SHP77 (cell line): ENCODE data around the gene SDR9C7.
"Not testable (repeated sequence)": the region's sequence is repeated elsewhere in the genome, so short reads cannot be mapped to it uniquely, and the experiment has no call there.

Experiments
- DNase-seq, 2 experiments: peaks; one replicate each; lab custom pipeline; 2025; lab: John Stamatoyannopoulos, UW

The SDR9C7 gene

DNA sequence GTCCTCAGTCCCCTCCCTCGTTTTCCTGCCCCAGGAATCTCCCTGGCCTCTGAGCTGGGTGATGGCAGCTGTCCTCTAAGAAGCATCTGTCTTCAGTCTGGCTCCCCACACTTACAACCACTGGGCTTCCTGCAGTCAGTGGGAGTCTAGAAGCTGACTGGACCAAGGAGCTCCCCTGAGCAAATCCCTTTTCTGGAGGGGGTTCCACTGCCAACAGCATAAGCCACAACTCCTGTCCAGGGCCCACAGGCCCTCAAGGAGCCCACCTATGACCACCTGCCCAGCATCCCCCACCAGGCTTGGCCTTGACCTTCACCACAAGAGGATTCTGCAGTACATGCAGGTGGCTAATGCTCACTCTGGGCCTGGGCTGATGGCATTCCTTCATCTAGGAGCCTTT, 19.1 kb upstream of the SDR9C7 start:
- DNase-seq: no peak

- DNase-seq: no peak
Measured at GRCh38 chr12:56951582-56952339, 17.6 kb upstream of the SDR9C7 start.

- DNase-seq: no peak
Measured at GRCh38 chr12:56948881-56949280, 14.7 kb upstream of the SDR9C7 start.

DNA sequence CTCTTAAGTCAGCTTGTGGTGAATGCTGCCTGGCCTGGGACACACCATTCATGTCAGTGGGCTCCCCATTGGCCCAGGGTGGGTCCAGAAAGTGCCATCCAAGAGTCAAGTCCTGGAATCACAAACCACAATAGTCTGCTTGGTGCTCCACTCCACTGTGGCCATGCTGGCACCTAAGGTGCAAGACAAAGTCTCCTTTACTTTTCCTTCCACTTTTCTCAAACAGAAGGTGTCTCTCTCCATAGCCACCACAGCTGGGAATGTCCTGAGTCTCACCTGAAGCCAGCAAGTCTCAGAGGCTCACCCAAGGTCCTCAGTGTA, 14.2 kb upstream of the SDR9C7 start:
- no peak for DNase-seq

GRCh38 chr12:56947633-56948456, 13.6 kb upstream of the SDR9C7 start:
- no peak for DNase-seq

DNA sequence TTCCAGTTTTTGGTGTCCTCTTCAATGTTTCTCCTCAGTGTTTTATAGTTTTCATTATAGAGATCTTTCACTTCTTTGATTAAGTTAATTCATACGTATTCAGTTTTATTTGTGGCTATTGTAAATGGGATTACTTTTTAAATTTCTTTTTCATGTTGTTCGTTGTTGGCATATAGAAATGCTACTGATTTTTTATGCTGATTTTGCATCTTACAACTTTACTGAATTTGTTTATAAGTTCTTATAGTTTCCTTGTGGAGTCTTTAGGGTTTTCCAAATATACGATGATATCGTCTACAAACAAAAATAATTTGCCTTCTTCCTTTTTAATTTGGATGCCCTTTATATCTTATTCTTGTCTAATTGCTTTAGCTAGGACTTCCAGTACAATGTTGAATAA, 9.7 kb upstream of the SDR9C7 start:
- DNase-seq: no peak

- DNase-seq: not testable (repeated sequence)
Measured at GRCh38 chr12:56943374-56943773, 9.2 kb upstream of the SDR9C7 start.

DNA sequence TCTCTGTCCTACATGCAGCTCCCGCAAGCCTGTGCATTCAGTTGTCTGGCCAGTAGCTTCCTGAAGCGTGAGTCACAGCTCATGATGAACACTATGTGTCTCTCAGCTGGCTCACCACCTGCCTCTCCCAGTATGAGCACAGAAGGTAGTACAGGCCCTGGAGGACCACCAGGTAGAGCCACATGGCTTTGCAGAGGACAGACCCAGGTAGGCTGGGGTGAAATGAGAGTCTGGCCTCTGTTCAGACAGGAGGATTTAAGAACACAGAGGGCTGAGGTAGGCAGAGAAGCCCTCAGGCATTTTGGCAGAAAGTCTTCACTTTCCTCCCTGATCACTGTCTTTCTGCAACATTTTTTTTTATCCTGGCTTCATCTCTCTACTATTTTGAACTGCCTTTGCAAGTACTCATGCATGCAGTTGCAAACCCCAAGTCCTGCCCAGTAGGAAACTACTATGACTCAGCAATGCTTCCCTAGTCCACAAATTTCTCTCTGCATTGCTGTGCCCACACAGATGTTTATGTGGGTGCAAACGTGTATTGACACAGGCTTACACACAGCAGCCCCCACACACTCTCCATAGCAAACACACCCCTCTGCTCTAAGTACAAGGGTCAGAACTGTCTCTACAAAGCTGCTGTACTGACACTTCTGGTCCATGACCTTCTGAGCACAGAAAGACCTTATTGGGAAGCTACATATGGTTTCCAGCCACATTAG, 7.2 kb upstream of the SDR9C7 start:
- DNase-seq: no peak

DNA sequence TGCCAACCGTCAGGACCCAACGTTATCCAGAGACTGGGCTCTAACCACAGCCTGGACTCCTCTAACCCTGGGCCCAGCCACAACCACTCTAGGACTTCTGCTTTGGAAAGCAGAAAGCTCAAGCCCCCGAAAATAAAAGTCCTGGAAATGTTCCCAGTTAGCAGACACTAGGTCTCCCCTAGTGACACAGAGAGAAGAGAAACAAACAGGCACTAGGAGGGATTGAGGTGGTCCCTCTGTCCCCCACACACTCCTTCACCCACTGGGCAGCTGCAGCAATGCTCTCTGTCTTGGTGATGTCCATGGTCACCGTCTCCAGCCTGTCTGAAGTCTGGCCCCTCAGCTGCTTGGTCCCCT, 6.7 kb upstream of the SDR9C7 start:
- DNase-seq: not testable (repeated sequence)

DNA sequence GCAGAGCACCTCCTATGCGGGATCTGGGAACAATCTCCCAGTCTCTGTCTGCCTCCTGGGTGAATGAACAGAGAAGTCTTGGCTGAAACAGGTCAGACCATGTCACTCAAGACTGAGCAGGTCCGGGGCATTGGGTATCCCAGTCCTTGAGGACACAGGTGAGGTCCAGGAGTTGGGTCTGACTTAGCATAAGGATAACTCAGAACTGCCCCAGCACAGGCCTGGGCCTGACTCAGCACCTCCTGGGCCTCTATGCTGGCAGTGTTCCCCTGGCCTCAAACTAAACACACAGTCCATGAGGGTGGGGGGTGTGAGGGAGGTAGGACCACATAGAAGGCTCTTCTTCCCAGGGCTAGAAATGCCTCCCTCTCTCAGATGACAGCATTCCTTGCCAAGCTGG, 1.5 kb upstream of the SDR9C7 start:
- DNase-seq: no peak

GRCh38 chr12:56935157-56935556, 949 bp upstream of the SDR9C7 start:
- no peak for DNase-seq

GRCh38 chr12:56932867-56933266, 1.3 kb downstream of the SDR9C7 start:
- no peak for DNase-seq

- no peak for DNase-seq
Measured at GRCh38 chr12:56932146-56932545, 2.1 kb downstream of the SDR9C7 start.

- DNase-seq: no peak
Measured at GRCh38 chr12:56931474-56931978, 2.7 kb downstream of the SDR9C7 start.

GRCh38 chr12:56930241-56930640, 4.0 kb downstream of the SDR9C7 start:
- no peak for DNase-seq

DNA sequence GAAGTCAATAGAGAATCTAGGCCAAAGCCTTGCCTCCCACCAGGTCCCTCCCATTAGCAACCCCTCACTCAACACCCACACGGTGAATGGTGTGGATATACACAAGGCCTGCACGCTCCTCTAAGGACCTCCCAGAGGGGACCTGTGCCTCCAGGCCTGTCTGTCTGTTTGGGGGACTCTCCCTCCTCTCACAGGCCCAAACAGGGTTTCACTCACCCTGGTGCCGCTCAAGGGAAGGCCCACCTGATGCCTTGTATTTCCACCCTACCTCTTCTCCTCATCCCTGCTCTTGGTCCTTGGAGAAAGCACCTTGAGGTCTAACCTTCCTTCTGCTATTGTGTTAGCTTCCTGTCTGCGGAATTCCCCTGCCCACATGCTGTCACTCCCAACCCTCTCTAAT, 4.4 kb downstream of the SDR9C7 start:
- no peak for DNase-seq

- no peak for DNase-seq
Measured at GRCh38 chr12:56928262-56928661, 5.9 kb downstream of the SDR9C7 start.

- DNase-seq: no peak
Measured at GRCh38 chr12:56927281-56927680, 6.9 kb downstream of the SDR9C7 start.

GRCh38 chr12:56922031-56922430, 12.2 kb downstream of the SDR9C7 start:
- no peak for DNase-seq

GRCh38 chr12:56921346-56921745, 12.9 kb downstream of the SDR9C7 start:
- no peak for DNase-seq

DNA sequence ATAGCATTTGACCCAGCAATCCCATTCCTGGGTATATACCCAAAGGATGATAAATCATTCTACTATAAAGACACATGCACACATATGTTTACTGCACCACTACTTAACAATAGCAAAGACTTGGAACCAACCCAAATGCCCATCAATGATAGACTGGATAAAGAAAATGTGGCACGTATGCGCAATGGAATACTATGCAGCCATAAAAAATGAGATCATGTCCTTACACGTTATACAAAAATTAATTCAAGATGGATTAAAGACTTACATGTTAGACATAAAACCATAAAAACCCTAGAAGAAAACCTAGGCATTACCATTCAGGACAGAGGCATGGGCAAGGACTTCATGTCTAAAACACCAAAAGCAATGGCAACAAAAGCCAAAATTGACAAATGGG, 16.1 kb downstream of the SDR9C7 start:
- DNase-seq: not testable (repeated sequence)

DNA sequence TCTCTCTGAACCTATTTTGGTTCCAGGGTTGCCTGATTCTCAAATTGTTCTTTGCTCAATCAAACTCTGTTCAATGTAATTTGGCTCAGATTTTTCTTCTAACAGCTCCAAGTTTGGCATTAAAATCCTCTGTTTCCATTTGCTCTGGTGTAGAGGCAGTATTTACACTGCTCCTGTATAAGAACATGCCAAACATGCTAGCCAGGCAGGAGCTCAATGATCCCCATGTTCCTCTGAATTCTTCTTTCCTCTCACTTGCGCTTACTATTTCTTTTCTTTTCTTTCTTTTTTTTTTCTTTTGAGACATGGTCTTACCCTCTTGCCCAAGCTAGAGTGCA, 17.2 kb downstream of the SDR9C7 start:
- DNase-seq: no peak
